ENCODE data around the gene FRAS1.
"Not testable (repeated sequence)": the region's sequence is repeated elsewhere in the genome, so short reads cannot be mapped to it uniquely, and the experiment has no call there.

The FRAS1 gene

GRCh38 chr4:78527103-78527502, 470.0 kb downstream of the FRAS1 start:
- no peak for DNase-seq

DNA sequence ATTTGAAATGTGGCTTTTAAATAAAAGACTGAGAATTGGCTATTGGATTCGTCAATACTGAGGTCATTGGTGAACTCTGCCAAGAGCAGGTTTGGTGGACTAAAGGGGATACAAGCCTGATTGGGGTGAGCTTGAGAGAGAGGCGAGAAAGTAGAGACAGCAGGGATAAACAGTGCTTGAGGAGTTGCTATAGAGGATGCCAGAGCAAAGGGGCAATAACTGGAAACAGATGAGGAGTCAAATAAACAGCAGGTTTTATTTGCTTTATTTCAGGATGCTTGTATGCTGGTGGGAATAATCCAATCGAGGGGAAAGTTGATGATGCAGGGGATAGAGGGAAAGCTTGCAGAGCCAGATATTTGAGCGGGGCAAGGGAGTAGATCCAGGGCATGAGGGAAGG, 470.4 kb downstream of the FRAS1 start:
- no peak for DNase-seq

DNA sequence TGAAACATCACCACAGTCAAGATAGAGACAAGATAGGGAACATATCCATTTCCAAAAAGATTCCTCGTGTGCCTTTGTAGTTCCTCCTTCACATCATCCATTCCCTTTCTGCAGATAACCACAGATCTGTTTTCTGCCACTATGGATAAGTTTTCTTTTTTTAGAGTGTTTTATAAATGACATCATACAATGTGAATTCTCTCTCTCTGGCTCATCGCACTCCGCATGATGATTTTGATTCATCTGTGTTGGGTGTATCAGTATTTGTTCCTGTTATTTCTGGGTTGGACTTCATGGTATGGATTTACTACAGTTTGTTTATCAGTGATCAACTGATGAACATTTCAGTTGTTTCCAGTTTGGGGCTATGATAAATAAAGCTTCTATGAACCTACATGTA, 471.2 kb downstream of the FRAS1 start:
- DNase-seq, result no peak

GRCh38 chr4:78529569-78530209, 472.6 kb downstream of the FRAS1 start:
- DNase-seq, result no peak

- DNase-seq, result no peak
Measured at GRCh38 chr4:78532046-78532445, 474.9 kb downstream of the FRAS1 start.

DNA sequence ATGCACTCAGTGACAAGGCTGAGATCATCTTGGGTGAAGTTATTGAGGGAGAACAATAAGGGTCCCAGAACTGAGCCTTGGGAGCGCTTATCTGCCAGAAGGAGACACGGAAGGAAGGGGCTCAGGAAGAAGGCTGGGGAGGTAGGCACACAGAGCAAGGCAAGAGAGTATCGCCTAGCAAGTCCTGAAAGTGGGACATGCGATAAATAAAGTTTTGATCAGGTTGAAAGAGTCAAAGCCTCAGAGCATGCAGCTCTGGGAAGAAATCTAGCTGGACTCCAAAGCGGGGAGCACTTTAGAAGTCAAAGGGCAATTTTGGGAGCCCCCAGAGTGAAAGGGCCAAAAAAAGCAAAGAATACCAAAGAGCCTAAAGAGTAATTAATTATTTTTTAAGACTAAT, 476.7 kb downstream of the FRAS1 start:
- no peak for DNase-seq

DNA sequence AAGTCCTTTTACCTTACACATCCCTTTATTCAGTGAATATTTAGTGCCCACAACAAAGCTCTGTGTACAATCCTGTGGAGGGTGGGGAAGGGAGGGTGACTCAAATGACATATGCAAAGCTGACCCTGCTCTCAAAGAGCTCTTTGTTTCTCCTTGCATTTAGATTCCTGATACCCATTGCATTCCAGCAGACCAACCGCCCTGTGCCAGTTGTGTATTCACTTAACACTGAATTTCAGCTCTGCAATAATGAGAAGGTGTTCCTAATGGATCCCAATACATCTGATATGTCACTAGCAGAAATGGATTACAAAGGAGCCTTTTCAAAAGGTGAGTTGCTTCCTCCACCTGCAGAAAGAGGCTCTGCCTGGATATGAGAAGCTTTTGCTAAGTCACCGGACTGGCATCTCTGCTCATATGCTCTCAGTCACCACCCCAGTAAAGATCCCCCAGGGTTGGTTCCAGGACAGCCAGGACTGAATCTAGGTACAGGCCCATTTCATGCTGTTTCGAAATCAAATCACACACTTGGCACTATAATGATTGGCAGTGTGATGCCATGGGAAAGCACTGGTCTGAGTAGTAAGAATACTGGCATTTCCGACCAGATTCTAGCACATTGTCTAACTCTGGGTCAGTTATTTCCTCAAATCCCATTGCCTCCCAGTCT, 477.3 kb downstream of the FRAS1 start:
- DNase-seq, result no peak

DNA sequence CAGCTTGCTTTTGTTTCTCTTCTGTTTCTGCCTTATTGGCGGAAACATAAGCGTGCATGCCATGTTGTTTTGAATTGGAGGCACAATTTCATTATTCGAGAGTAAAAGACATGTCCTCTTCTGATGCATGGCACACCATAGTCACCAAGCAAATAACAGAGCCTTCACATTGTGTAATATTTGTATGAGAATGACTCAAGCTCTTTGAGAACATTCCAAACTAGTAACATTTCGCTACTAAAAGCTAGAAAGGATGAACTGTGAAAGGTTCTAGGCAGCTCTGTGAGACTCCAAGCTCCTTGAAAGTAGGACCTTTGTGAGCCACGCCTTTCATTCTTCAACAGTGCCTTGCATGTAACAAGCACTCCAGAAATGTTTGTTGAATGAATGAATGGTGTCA, 485.2 kb downstream of the FRAS1 start:
- no peak for DNase-seq

GRCh38 chr4:78543424-78544125, 486.5 kb downstream of the FRAS1 start:
- DNase-seq, result no peak

DNA sequence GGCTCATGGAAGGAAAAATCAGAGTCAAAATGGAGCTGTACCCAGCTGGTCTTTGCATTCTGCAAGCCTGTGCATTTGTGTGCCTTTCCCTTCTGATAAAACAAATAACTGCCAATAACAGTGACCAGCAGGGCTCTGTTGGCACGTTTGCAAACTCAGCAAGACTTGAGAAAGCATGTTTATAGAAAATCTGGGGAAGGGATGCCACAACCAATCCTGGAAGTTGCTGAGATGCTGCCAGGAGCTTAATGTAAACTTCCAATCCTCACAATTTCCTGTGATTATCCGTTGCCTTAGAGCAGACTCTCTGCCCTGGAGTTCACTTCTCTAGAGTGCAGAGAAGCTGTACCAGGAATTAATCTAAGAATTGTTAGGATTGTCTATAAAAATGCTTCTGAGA, 487.6 kb downstream of the FRAS1 start:
- DNase-seq, result no peak

DNA sequence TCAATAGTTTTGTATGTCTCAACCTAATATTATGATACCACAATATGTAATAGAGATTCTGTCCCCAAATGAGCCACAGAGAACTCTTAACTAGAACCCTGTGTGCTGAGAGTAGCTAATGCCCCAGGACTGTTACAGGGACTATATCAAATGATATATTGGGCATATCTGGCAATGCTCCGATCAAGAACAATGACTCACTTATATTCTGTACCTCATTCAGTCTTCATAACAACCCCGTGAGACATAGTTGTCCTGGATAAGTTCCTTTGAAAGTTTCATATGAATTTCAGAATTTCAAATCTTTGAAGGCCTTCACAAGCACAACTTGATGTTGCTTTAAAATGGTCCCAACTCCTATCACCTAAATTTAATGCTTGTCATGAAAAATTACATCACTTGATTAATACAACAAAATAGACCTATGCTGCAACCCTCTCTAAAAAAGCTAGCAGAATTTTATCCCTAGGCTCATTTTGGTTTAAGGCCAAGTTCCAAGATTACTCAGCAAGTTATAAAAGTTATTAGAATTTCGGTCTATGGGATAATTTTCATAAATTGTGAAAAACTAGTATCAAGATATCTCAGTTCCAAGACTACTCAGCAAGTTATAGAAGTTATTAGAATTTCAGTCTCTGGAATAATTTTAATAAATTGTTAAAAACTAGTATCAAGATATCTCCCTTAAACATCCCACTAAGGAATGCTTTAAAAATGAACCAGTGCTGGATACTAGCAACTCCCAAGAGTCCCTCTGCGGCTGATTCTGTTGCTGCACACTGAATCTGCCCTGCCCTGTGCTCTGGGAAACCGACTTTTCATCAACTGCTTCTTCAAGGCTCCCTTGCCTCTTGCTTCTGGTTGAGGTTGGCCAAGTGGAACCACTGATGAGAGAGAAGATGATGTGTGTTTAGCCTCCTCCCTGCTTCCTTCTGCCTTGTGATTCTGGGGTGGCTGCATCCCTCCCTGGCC, 488.4 kb downstream of the FRAS1 start:
- no peak for DNase-seq

DNA sequence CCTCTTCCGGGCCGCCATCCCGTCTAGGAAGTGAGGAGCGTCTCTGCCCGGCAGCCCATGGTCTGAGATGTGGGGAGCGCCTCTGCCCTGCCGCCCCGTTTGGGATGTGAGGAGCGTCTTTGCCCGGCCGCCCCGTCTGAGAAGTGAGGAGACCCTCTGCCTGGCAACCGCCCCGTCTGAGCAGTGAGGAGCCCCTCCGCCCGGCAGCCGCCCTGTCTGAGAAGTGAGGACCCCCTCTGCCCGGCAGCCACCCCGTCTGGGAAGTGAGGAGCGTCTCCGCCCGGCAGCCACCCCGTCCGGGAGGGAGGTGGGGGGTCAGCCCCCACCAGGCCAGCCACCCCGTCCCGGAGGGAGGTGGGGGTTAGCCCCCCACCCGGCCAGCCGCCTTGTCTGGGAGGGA, 490.8 kb downstream of the FRAS1 start:
- not testable (repeated sequence) for DNase-seq

GRCh38 chr4:78548889-78549288, 491.8 kb downstream of the FRAS1 start:
- not testable (repeated sequence) for DNase-seq

- DNase-seq, result peak; percentile 58
Measured at GRCh38 chr4:78551420-78552351, 494.6 kb downstream of the FRAS1 start, which contains the start of gene ANXA3. ANXA3 (plus strand) TSS chr4:78551770; CDS start chr4:78554474, 2,704 bp downstream.

- no peak for DNase-seq
Measured at GRCh38 chr4:78552389-78553042, 495.4 kb downstream of the FRAS1 start.

DNA sequence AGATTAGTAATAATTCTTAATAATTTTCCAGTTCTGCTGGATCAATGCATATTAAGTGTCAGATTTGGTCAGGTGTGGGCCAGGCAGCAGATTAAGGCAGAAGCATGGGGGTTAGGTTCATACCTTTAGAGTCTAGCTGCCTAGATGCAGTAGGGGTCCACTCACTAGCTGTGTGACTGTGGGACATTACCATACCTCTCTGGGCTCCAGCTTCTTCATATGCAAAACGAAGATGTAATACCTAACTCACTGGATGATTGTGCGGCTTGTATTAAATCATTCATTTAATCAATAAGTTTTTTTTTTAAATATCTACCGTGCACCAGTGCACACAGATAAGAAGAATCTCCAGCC, 495.9 kb downstream of the FRAS1 start:
- DNase-seq, result no peak

DNA sequence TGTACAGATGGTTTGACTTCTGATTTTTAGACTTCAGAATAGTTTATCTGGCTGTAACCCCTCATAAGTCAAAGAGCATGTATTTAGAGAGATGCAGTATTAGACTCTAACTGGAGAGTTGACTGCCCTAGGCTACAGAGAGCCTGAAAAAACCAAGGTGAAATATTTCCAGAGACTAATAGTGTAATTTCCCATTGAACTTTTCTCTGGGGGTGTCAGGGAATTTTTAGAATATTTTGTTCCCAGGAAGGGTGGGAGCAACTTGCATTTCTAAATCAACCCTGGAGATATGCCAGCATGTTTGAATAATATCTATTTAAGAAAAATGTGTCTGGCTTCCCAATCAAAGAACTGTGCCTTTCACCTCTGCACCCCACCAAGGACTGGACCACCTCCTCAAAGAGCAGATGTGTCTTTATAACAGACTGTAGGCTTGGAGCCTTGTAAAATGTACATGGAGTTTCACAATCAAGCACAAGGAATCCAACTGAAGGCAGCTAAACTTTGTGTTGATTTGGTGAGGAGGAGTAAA, 496.5 kb downstream of the FRAS1 start:
- no peak for DNase-seq

- no peak for DNase-seq
Measured at GRCh38 chr4:78556665-78557064, 499.5 kb downstream of the FRAS1 start.

DNA sequence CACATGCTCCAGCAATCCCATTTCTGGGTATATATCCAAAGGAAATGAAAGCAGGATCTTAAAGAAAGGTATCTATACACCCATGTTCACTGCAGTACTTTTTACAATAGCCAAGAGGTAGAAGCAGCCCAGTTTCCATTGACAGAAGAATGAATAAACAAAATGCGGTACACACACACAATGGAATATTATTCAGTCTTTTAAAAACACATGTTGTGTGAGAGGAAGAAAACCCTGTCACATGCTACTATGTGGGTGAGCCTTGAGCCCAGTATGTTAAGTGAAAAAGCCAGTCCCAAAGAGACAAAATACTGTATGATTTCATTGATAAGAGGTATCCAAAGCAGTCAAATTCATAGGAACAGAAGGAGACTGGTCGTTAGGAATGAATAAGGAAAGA, 500.7 kb downstream of the FRAS1 start:
- no peak for DNase-seq

DNA sequence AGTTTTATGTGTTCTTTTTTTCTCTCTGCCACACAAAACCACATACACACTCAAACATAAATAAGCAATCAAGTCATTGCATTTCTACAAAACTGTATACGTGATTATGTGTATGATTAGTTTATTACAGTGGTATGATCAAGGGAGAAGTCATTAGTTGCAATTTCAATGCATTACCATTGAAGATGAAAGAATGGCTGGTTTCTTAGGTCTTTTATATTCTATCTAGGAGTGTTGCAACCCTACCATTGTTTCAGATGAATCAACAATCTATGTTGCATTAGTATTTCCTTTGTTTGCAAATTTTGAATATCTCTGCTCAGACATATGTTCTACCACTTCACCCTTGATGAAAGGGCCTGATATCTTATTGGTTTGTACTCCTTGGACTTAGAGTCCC, 501.3 kb downstream of the FRAS1 start:
- DNase-seq, result no peak

All from activated CD8-positive, alpha-beta memory T cell treated with anti-CD3 and anti-CD28 coated beads, Interleukin-2, amount 50 U/mL, for 48 hours (primary cell).